Measurements from ENCODE around the gene PSMD12. TPM values are rescaled to one million over a fixed set of nuclear protein-coding genes. Genes with fewer than 3 reads are reported as not detected.
"Not testable (repeated sequence)": the region's sequence is repeated elsewhere in the genome, so short reads cannot be mapped to it uniquely, and the experiment has no call there.

Gene PSMD12
- polyA plus RNA-seq, 5 donors = 34.6 to 44.5 (median 39.0) TPM

GRCh38 chr17:67360880-67361279 is 5.5 kb downstream of the PSMD12 start:
- DNase-seq = no peak

- DNase-seq = no peak
Observed at GRCh38 chr17:67359960-67360791, 6.2 kb downstream of the PSMD12 start.

- no peak for DNase-seq
Observed at GRCh38 chr17:67358612-67359011, 7.8 kb downstream of the PSMD12 start.

GRCh38 chr17:67353929-67354574 is 12.3 kb downstream of the PSMD12 start:
- DNase-seq = no peak

- no peak for DNase-seq
Observed at GRCh38 chr17:67353161-67353560, 13.2 kb downstream of the PSMD12 start.

- no peak for DNase-seq
Observed at GRCh38 chr17:67349420-67349819, 17.0 kb downstream of the PSMD12 start.

- DNase-seq = no peak
Observed at GRCh38 chr17:67347826-67348225, 18.6 kb downstream of the PSMD12 start.

GRCh38 chr17:67343237-67343636 is 23.1 kb downstream of the PSMD12 start:
- DNase-seq = no peak

GRCh38 chr17:67338353-67338752 is 28.0 kb downstream of the PSMD12 start:
- not testable (repeated sequence) for DNase-seq

GRCh38 chr17:67336859-67337258 is 29.5 kb downstream of the PSMD12 start:
- no peak for DNase-seq

GRCh38 chr17:67335245-67335835 is 31.0 kb downstream of the PSMD12 start:
- DNase-seq = no peak

GRCh38 chr17:67332162-67332508 is 34.2 kb downstream of the PSMD12 start:
- DNase-seq = not testable (repeated sequence)

- not testable (repeated sequence) for DNase-seq
Observed at GRCh38 chr17:67331381-67332161, 34.8 kb downstream of the PSMD12 start.

- no peak for DNase-seq
Observed at GRCh38 chr17:67328026-67328425, 38.4 kb downstream of the PSMD12 start.

GRCh38 chr17:67326959-67327745 is 39.2 kb downstream of the PSMD12 start:
- DNase-seq = not testable (repeated sequence)

GRCh38 chr17:67326440-67326839 is 39.9 kb downstream of the PSMD12 start:
- no peak for DNase-seq

- no peak for DNase-seq
Observed at GRCh38 chr17:67324330-67324729, 42.0 kb downstream of the PSMD12 start.

- DNase-seq = no peak
Observed at GRCh38 chr17:67323445-67323844, 42.9 kb downstream of the PSMD12 start.

GRCh38 chr17:67322042-67322787 is 44.2 kb downstream of the PSMD12 start:
- DNase-seq = no peak

- not testable (repeated sequence) for DNase-seq
Observed at GRCh38 chr17:67321486-67321885, 44.9 kb downstream of the PSMD12 start.

GRCh38 chr17:67316781-67317180 is 49.6 kb downstream of the PSMD12 start:
- DNase-seq = no peak

Data from right lung (tissue), 5 donors.